ENCODE data around the gene ASAP2.

ASAP2 gene

GRCh38 chr2:9167718-9168657 is 38.6 kb upstream of the ASAP2 start:
- Histone ChIP-seq H3K4me1 (ENCODE audit: control insufficient read depth, insufficient read depth, low read length) (peaks cover 3% of the 10 kb centered on the region), H3K4me3 (ENCODE audit: insufficient read depth, low read depth, low read length) (no peak overlapping the region), H3K27me3 (ENCODE audit: control insufficient read depth, insufficient read depth, low read length, poor library complexity, severe bottlenecking) (no peaks in the 10 kb centered on the region), H3K36me3 (ENCODE audit: control insufficient read depth, insufficient read depth, low read length) (no peaks in the 10 kb centered on the region), H3K27ac (ENCODE audit: insufficient read depth, low read depth, low read length, poor library complexity, severe bottlenecking) (no peak overlapping the region), H3K9me3 (ENCODE audit: control insufficient read depth, low read length) (no peaks in the 10 kb centered on the region)
- WGBS, 2 experiments: 88% methylated on average over 13 of the region's 13 CpGs

DNA sequence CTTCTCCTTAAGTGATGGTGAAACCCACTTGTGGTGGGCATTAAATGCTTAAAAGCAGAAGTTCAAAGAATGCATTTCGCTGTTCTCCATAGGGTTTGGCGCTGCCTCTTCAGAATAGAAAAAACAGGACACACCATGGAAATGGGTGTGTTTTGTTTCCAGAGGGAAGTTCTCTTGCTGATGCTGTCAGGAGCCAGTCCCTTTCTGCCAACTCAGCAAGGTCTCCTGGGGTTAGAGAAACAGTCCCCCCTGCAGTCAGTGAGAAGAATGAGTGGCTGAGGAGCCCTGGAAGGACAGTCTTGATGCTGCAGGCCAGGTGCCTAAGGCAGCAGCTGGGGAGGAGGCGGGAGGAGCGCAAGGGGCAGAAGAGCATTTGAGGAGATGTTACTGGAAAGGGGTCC is 37.8 kb upstream of the ASAP2 start:
- WGBS, 2 experiments: 88 to 95% methylated on average over 4 of the region's 4 CpGs
- no peak overlapping the region for H3K27ac ChIP-seq (ENCODE audit: insufficient read depth, low read depth, low read length, poor library complexity, severe bottlenecking)
- H3K4me1 ChIP-seq (ENCODE audit: control insufficient read depth, insufficient read depth, low read length): peaks cover 3% of the 10 kb centered on the region

GRCh38 chr2:9169349-9170107 is 37.1 kb upstream of the ASAP2 start:
- no peaks in the 10 kb centered on the region for H3K36me3 ChIP-seq (ENCODE audit: control insufficient read depth, insufficient read depth, low read length)
- H3K27ac ChIP-seq (ENCODE audit: insufficient read depth, low read depth, low read length, poor library complexity, severe bottlenecking): no peak overlapping the region
- no peaks in the 10 kb centered on the region for H3K9me3 ChIP-seq (ENCODE audit: control insufficient read depth, low read length)
- H3K27me3 ChIP-seq (ENCODE audit: control insufficient read depth, insufficient read depth, low read length, poor library complexity, severe bottlenecking): no peaks in the 10 kb centered on the region
- no peak overlapping the region for H3K4me3 ChIP-seq (ENCODE audit: insufficient read depth, low read depth, low read length)
- peaks cover 3% of the 10 kb centered on the region for H3K4me1 ChIP-seq (ENCODE audit: control insufficient read depth, insufficient read depth, low read length)
- 94% methylated on average over 9 of the region's 9 CpGs for WGBS, 2 experiments

More for the DNA sequence above, 37.8 kb upstream of the ASAP2 start:
- Histone ChIP-seq H3K27me3 (ENCODE audit: control insufficient read depth, insufficient read depth, low read length, poor library complexity, severe bottlenecking) (no peaks in the 10 kb centered on the region), H3K36me3 (ENCODE audit: control insufficient read depth, insufficient read depth, low read length) (no peaks in the 10 kb centered on the region), H3K4me3 (ENCODE audit: insufficient read depth, low read depth, low read length) (no peak overlapping the region), H3K9me3 (ENCODE audit: control insufficient read depth, low read length) (no peaks in the 10 kb centered on the region)

- H3K9me3 ChIP-seq (ENCODE audit: control insufficient read depth, low read length): no peaks in the 10 kb centered on the region
- H3K27ac ChIP-seq (ENCODE audit: insufficient read depth, low read depth, low read length, poor library complexity, severe bottlenecking): no peak overlapping the region
- no peak overlapping the region for H3K4me3 ChIP-seq (ENCODE audit: insufficient read depth, low read depth, low read length)
- WGBS, 2 experiments: 91 to 92% methylated on average over 8 of the region's 8 CpGs
- H3K27me3 ChIP-seq (ENCODE audit: control insufficient read depth, insufficient read depth, low read length, poor library complexity, severe bottlenecking): no peaks in the 10 kb centered on the region
- no peaks in the 10 kb centered on the region for H3K36me3 ChIP-seq (ENCODE audit: control insufficient read depth, insufficient read depth, low read length)
- H3K4me1 ChIP-seq (ENCODE audit: control insufficient read depth, insufficient read depth, low read length): peaks cover 3% of the 10 kb centered on the region
These were observed 36.0 kb upstream of the ASAP2 start for GRCh38 chr2:9170458-9171130.

GRCh38 chr2:9174771-9175437 is 31.7 kb upstream of the ASAP2 start:
- H3K4me3 ChIP-seq (ENCODE audit: insufficient read depth, low read depth, low read length): no peak overlapping the region
- no peaks in the 10 kb centered on the region for H3K27me3 ChIP-seq (ENCODE audit: control insufficient read depth, insufficient read depth, low read length, poor library complexity, severe bottlenecking)
- H3K9me3 ChIP-seq (ENCODE audit: control insufficient read depth, low read length): no peaks in the 10 kb centered on the region
- no peak overlapping the region for H3K27ac ChIP-seq (ENCODE audit: insufficient read depth, low read depth, low read length, poor library complexity, severe bottlenecking)
- no peaks in the 10 kb centered on the region for H3K36me3 ChIP-seq (ENCODE audit: control insufficient read depth, insufficient read depth, low read length)
- 80 to 81% methylated on average over 10 of the region's 10 CpGs for WGBS, 2 experiments
- H3K4me1 ChIP-seq (ENCODE audit: control insufficient read depth, insufficient read depth, low read length): peaks cover 4% of the 10 kb centered on the region

GRCh38 chr2:9178110-9178903 is 28.3 kb upstream of the ASAP2 start:
- Histone ChIP-seq H3K9me3 (ENCODE audit: control insufficient read depth, low read length) (no peaks in the 10 kb centered on the region), H3K27me3 (ENCODE audit: control insufficient read depth, insufficient read depth, low read length, poor library complexity, severe bottlenecking) (no peaks in the 10 kb centered on the region), H3K36me3 (ENCODE audit: control insufficient read depth, insufficient read depth, low read length) (no peaks in the 10 kb centered on the region), H3K4me1 (ENCODE audit: control insufficient read depth, insufficient read depth, low read length) (peaks cover 4% of the 10 kb centered on the region), H3K4me3 (ENCODE audit: insufficient read depth, low read depth, low read length) (no peak overlapping the region), H3K27ac (ENCODE audit: insufficient read depth, low read depth, low read length, poor library complexity, severe bottlenecking) (no peak overlapping the region)
- WGBS, 2 experiments: 96 to 97% methylated on average over 2 of the region's 2 CpGs

DNA sequence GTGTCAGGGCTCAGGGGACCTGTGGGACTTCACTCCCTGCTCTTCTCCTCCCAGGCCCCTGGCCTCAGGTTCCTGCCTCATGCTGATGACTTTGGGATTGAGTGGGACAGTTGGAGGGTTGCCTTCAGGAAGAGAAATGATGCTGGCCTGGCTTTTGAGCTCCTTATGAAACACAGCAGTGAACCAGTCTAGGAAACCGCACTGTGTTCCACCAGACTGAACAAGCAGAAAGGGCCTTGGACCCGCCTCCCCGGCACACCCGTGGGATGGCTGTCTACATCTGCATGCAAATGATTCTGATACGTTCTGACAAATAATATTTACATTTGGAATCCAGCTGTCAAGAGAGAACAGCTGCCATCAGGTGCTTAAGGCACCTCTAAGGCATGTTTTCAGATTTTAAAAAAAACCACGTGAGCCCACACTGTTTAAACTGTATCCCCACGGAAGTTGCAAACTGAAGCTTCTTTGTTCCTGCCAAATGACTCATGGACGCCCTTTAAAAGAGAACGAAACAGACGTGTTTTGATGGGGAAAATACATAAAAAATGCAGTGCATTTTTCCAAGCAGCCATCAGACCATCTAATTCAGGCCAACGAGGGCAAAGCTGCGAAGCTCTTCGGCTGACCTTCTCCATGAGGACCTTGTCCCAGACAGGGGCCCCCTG is 27.6 kb upstream of the ASAP2 start:
- H3K9me3 ChIP-seq (ENCODE audit: control insufficient read depth, low read length): no peaks in the 10 kb centered on the region
- 88 to 90% methylated on average over 13 of the region's 13 CpGs for WGBS, 2 experiments
- peaks cover 4% of the 10 kb centered on the region for H3K4me1 ChIP-seq (ENCODE audit: control insufficient read depth, insufficient read depth, low read length)
- no peak overlapping the region for H3K27ac ChIP-seq (ENCODE audit: insufficient read depth, low read depth, low read length, poor library complexity, severe bottlenecking)
- no peaks in the 10 kb centered on the region for H3K27me3 ChIP-seq (ENCODE audit: control insufficient read depth, insufficient read depth, low read length, poor library complexity, severe bottlenecking)
- H3K36me3 ChIP-seq (ENCODE audit: control insufficient read depth, insufficient read depth, low read length): no peaks in the 10 kb centered on the region
- H3K4me3 ChIP-seq (ENCODE audit: insufficient read depth, low read depth, low read length): no peak overlapping the region

DNA sequence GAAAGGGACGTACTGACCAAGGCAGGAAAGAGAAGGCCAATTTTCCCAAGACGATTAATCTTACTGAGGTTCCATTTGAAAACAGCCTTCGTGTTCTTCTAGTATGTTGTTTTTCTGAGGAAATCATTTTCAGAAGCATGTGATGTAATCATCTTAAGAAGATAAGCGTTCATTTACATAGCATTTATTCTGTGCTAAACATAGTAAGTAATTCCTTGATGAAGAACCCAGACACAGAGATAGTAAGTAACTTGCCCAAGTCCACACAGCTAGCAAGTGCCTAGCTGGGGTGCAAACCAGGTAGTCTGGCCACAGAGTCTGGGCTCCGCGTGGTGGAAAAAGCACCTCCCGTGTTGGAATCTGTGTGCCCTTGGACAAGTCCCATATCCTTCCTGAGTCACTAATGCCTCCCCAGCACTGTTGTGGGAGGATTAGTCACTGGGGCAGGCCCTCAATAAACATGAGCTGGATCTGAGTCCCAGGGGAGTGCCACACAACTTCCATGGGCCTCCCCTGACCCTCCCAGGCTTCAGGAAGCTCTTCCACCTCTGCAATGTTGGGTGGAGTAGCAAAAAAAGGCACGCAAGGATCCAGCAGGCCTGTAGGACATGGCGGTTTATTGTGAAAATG is 26.9 kb upstream of the ASAP2 start:
- Histone ChIP-seq H3K9me3 (ENCODE audit: control insufficient read depth, low read length) (no peaks in the 10 kb centered on the region), H3K36me3 (ENCODE audit: control insufficient read depth, insufficient read depth, low read length) (no peaks in the 10 kb centered on the region), H3K27me3 (ENCODE audit: control insufficient read depth, insufficient read depth, low read length, poor library complexity, severe bottlenecking) (no peaks in the 10 kb centered on the region), H3K4me1 (ENCODE audit: control insufficient read depth, insufficient read depth, low read length) (peaks cover 4% of the 10 kb centered on the region), H3K4me3 (ENCODE audit: insufficient read depth, low read depth, low read length) (no peak overlapping the region), H3K27ac (ENCODE audit: insufficient read depth, low read depth, low read length, poor library complexity, severe bottlenecking) (no peak overlapping the region)
- WGBS, 2 experiments: 90 to 96% methylated on average over 8 of the region's 9 CpGs
